NCI-H526 (cell line): ENCODE results near the gene PLCB2.

Experiments used
- DNase-seq, 2 experiments: peaks; one replicate each; lab custom pipeline; 2025; lab: John Stamatoyannopoulos, UW

PLCB2 gene

DNA sequence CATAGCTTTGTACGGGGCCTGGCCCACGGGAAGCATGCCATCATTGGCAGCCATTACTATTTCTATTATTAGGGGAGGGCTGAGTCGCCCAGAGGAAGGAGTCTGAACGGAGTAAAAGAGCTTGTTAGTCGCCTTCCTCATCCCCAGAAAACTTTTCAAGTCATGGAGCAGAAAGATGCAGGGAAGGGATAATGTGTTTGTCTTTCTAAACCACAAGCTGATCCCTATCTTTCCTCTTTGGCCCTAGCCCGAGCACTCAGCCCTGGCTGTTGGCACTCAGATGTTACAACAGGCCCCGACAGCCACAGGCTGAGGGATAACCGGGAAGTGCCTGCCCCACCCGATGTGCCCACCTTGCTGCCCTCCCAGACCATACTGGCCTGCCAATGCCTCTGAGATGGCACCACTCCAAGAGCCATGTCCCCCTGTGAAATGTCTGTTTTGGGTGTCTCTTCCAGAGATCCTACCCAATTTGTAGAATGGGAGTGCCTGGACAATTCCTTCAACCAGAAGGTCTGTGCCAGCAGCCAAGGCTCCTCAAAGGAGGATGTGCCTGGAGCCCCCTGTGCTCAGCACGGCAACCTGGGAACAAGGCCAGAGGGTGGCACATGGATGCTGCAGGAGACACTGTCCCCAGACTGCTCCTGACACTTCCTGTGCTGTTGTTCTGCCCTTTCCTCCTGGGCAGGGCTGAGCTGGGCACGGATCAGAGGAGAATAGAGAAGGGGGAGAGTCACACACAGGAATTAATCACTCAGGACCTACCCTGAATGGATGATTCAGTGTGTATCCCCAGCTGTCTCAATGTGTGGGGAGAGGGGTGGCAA is 58.0 kb downstream of the PLCB2 start:
- DNase-seq, result no peak

DNA sequence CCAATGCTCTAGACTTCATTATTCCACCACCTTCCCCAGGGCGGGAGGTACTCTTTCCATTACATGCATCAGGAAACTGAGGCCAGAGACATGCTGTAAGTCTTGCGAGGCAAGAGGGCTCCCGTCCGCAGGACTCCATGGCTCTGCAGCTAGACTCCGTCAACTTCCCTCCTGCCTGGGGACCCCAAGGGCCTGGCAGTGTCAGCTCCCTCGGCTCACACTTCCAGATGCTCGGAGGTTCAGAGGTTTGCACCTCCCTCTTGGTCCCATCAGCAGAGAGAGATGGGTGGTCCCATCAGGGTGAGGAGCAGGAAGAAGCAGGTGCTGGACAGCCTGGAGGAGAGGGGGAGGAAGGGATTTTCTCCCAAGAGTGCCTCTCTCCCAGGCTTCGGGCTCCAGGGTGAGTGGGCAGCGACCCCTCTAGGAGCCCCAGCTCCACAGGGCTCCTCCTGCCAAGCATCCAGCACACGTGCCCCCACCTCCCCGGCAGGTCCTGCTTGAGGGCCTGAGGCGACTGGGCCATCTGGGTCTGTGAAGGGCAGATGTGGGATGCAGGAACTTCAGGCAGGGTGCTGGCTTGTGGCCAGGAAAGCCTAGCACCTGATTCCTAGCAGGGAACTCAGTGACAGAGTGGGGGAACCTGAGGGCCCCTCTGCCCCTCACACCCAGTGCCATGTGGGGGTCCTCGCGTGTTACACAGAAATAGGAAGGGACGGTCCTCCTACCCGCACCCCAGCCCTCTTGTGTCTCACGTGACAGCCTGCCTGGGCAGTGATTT is 59.5 kb downstream of the PLCB2 start:
- no peak for DNase-seq

GRCh38 chr15:40247406-40247971 is 60.2 kb downstream of the PLCB2 start:
- DNase-seq, result no peak

DNA sequence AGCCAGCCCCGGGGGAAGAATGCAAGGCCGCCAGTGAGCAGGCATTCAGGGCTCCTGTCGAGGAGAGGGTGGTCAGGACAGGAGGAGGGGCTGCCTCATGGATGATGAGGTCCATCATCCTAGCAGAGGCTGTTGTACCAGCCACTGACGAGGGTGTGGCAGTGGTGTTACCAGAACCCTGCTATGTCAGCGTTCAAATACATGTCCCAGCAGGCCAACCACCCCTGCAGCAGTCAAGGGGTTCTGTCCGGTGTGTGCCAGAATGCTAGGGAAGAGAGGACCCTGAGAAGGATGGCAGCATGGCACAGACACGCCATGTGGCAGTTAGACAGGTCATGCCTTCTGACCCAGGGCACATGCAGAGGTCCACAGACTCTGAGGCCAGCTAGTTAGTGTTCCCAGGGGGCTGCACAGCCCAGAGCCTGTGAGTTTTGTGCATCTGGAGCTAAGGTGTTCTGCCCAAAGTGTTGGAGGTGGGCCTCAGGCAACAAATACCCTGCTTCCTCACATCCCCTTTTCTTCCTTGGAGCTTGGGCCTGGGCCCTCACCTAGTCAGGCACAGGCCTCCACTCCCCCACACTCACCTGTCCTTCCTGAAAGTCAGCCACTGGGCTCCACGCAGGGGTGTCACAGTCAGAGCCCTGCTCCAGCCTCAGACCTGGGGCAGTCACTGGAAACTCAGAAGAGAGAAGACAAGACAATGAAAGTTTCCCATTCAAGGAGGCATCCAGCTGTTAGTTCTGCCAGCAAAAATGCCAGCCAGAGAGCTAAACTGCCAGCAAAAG is 61.0 kb downstream of the PLCB2 start:
- no peak for DNase-seq

- no peak for DNase-seq
Observed at GRCh38 chr15:40245666-40246450, 61.9 kb downstream of the PLCB2 start.

- DNase-seq, result peak in 1 of 2 experiments; percentile 57
Observed at GRCh38 chr15:40244961-40245523, 62.7 kb downstream of the PLCB2 start.

GRCh38 chr15:40243126-40243810 is 64.5 kb downstream of the PLCB2 start:
- DNase-seq, result no peak

DNA sequence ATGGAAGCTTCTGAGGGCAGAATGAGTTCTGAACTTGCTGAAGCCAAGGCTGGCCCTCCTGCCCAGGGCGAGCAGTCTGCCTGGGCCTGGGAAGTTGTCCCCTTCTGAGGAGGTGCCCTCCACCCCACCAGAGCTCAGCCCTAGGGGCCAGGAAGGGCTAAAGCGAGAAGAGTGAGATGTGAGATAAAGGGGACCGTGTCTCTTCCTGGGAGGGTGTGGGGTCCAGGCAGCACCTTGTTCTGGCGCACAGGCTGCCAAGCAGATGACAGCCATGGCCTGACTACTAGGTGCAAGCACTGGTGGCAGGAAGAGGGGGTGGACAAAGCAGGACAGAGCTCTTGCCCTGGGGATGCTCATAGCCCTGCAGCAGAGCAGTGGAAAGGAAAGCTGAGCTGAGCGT is 65.1 kb downstream of the PLCB2 start:
- DNase-seq, result no peak

GRCh38 chr15:40242213-40242599 is 65.5 kb downstream of the PLCB2 start:
- DNase-seq, result no peak

DNA sequence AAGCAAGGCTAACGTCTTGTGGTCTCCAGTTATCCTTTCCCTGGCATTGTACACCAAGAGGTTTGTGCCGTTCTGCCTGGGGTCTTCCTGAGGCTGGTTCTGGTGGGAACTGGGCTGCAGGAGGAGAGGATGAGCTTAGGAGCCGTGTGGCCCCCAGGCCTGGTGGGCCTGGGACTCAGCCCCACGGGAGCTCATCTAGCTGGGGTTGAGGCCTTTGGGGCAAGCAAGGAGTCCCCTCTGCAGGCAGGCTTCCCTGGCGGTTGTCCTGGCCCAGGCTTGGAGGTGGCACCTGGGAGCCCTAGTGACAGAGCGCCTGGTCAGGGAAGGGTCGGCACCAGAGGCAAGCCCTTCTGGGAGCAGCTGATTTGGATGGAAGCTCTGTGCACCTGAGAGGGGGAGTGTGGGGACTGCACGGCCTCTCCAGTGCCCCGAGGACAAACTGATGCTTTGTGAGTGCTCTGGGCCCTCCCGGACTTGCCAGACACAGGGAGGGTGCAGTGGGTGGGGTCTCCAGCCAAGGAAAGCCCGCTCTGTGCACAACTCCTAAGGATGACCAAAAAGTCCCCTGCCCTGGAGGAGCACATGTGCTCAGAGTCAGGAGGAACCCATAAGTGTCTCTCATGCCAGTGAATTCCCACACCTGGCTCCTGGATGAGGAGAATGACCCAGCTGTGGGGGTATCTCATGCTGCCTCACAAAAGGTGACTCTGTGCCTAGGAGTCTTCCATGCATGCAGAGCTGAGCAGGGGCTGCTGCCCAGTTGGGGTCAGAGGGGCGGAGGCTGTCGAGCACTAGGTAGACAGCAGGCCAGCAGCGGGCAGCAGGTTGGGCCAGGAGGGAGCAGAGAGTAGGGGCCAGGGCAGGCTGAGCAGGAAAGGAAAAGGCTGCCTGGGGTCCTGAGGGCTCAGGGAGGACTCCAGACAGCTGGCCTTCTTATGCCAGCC is 66.2 kb downstream of the PLCB2 start:
- DNase-seq, result no peak

GRCh38 chr15:40240619-40241221 is 67.0 kb downstream of the PLCB2 start:
- DNase-seq, result no peak

DNA sequence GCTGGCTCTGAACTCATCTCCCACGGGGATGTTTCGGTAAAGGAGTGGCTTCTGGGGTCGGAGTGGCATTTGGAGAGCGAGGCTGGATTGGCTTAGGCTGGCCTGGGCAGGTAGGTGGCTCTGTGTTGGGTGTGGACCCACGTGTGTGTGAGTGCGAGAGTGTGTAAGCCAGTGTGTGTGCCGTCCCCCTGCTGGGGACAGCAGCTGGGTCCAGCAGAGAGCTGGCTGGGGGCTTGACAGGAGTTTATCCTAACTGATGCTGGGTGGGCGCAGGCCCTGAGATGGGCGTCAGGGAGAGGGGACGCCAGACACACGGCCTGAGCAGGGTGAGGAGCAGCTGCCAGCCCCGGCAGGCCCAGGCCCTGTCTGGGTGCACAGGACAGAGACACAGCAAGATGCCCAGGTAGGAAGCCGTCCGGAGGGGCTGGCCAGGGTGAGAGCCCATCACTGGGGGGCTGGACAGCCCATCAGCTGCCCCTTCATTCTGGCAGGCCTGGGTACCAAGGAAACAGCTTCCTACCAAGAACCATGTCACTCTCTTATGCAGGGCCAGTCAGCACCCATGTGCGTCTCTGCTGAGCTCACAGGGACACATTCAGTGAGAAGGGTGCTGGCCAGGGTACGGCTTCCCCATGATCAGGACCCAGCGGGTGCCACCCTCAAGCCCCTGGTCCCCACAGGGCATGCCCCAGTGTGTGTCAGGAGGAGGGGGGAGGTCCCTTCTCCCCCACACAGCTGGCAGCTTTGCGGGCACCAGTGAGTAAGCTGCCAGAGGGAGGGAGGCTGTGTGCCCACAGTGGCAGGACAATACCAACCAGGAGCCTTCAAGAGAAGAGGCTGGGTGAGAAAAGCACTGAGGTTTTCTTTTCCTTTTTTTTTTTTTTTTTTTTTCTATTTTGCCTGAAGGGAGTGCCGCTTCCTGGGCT is 67.8 kb downstream of the PLCB2 start:
- peak; percentile 27 to 59 for DNase-seq

DNA sequence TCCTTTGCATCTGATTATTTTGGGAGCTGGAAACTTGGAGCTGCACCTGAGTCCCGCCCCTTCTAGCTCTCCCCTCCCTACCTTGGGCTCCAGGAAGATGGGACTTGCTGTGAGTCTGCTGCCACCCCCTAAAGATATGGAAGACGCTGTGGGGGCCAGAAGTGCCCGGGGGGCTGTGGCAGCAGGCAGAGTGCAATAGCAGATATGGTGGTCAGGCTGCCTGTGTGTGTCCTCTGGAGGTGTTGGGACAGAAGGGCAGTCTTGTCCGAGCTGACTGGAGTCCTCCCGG is 68.4 kb downstream of the PLCB2 start:
- no peak for DNase-seq

DNA sequence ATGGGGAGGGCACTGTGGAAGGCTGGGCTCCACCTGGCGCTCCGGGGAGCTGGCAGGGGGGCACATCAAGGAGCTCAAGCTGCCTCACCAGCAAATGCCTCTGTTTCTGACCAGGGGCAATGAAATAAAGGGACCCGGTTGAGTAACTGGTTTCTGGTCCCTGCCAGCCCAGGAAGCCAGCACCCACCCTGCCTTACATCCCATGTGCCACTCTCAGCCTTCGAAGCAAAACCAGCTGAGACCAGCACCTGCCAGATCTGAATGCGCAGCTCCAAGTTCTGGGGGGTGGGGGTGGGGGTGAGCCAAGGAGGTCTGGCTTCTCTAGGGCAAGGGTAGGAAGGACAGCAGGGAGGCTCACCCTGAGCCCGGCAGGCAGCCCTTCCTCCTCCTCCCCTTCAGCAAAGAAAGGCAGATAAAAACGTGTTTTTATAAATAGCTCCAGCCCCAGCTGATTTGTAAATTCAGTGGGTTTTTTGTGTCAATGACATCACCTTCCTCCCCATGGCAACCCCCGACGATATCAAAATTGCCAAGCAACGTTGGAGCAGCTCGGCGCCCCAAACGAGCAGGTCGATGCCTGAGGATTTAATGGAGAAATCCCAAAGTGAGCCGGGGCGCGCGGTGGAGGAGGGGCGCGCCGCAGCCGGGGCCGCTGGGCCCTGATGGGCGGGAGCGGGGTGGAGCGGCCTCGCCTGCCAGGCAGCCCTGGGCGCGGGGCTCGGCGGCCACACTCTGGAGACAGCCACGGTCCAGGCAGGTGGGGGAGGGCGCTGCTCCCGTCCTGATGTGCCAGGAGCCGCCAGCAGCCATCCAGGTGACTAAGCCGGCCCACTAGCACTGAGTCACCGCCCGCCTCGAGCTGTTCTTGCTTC is 69.0 kb downstream of the PLCB2 start, which contains the start of gene PAK6:
TSS of gene PAK6 (plus strand) at position 532 of the 872 bp plus-strand sequence. CDS start 25,723 bp downstream, outside the sequence.
- peak; percentile 66 to 90 for DNase-seq
